PC-9 (cell line): ENCODE measurements around the gene HEG1.

ENCODE experiments used
- CTCF ChIP-seq: fragments of 200-600 bp; sonication (generic); conservative IDR thresholded peaks from 2 replicates; pipeline ENCODE4 v1.6.1; 2017; ENCODE audit warnings: mixed run types, antibody characterized with exemption, mild to moderate bottlenecking, moderate library complexity
- EZH2 ChIP-seq: fragments of 200-600 bp; sonication (generic); IDR thresholded peaks from 2 replicates; pipeline ENCODE4 v1.8.0; 2017; ENCODE audit warnings: antibody characterized with exemption, low read depth

GRCh38 chr3:125069968-125070745 lies 14.4 kb upstream of the HEG1 start:
- TF ChIP-seq CTCF (no peak), EZH2 (no peak)
